ENCODE data around the gene NUDT21.
A peak's percentile ranks its signal among the peaks of the same experiment; 100 is the strongest.

Gene NUDT21

DNA sequence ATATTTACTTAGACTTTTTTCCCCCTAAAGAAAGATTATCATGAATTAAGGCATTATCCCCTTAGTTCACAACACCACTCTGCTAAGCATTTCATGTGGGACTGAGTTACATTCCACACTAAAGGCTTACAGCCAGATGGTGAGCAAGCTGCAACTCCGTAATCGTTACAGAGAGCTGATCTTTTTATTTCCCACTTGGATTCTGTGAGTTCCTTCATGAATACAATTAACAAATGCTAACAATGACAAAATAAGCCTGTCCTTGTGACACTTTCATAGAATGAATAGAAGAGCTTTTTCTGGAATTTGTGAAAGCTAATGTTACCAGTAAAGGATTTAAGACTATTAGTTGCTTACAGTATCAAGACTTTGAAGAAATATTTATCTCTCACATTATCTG, 9.0 kb upstream of the NUDT21 start:
- DNase-seq = no peak

GRCh38 chr16:56457927-56458470, 6.9 kb upstream of the NUDT21 start:
- DNase-seq = no peak

GRCh38 chr16:56451753-56452689, 889 bp upstream of the NUDT21 start:
- no peak for DNase-seq

- DNase-seq = no peak
These were observed 702 bp downstream of the NUDT21 start for GRCh38 chr16:56450275-56450985.

- no peak for DNase-seq
These were observed 3.1 kb downstream of the NUDT21 start for GRCh38 chr16:56448005-56448404.

DNA sequence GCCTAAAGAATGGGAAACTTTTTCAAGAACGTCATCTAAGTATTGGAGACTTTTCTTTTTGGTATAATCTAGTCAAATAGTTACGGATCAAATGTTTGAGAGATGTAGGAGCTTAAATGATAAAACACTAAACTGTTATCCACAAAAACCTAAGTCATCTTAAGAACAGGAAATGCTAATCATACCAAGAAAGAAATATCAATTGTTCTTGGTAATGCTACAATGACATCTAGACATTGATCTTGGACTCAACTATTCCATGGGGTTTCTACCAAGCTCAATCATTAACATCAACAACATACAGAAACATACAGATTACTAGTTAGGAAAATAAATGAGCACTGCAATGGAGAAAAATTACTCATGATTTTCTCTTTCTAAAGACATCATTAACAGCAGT, 3.8 kb downstream of the NUDT21 start:
- no peak for DNase-seq

GRCh38 chr16:56438038-56438437, 13.1 kb downstream of the NUDT21 start:
- no peak for DNase-seq

DNA sequence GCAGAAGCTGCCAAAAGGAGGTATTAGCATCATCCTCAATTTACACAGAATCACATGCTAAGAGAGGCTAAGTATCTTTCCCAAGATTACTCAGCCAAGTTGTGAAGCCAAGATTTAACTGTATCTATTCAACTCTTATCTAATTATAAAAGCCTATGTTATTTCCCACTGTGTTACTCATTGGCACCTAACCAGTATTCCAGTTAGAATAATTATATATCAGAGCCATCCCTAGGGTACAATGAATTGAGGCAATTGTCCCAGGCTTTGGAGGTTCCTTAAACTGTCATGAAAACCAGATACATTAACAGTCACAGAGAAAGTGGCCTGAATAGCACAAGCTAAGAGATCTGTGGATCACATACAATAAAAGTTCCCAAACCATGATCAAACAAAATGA, 14.9 kb downstream of the NUDT21 start:
- no peak for DNase-seq

GRCh38 chr16:56428091-56428490, 23.0 kb downstream of the NUDT21 start:
- DNase-seq = no peak

DNA sequence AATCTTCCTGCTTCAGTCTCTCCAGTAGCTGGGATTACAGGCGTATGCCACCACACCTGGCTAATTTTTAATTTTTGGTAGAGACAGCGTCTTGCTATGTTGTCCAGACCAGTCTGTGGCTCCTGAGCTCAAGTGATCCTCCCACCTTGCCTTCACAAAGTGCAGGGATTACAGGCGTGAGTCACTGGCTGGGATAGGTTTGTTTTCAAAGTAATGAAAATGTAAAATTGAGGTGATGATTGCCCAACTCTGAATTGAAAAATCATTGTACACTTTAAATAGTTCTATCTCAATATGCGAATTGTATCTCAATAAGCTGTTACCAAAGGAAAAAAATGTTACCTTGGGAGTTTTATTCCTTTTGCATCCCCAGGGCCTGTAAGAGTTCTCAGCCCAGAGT, 24.5 kb downstream of the NUDT21 start:
- DNase-seq = no peak

DNA sequence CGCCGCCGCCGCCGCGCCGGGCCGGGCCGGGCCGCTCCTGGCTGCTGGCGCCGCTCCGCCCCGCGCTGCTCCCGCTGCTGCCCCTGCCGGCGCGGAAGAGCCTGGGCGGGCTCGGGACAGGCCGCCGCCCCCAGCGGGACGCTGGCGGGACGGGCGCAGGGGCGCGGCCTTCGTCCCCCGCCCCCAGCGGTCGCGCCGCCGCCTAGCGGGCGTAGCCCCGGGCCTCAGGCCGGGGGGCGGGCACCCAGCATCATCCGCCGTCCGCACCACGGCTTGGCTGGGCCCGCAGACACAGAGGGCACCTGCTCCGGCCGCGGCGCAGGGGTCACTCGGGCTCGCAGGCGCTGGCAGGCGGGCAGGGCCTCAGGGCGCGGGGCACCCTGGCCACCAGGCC, 25.7 kb downstream of the NUDT21 start, which contains the start of gene AMFR:
Gene AMFR (minus strand): TSS at position 107 of the 394 bp plus-strand sequence. CDS start 218 bp downstream, outside the sequence.
- DNase-seq = peak; percentile 19

- DNase-seq = no peak
These were observed 26.2 kb downstream of the NUDT21 start for GRCh38 chr16:56424791-56425438.

DNA sequence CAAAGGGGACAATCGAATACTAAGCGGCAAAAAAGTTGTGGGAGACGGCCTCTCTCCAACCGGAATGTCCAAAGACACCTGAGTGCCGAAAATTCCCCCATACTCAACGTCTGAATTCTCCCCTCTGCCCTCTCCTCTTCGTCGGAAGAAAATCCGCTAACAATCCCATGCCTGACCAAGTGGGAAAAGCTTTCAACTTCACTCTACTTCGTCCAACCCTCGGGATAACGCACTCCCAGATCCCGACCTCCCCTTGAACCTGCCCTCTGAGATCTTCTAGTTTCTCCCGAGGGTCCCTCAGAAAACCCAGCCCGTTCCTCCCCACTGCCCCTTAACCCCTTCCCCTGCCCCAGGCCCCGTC, 26.7 kb downstream of the NUDT21 start:
- DNase-seq = no peak

DNA sequence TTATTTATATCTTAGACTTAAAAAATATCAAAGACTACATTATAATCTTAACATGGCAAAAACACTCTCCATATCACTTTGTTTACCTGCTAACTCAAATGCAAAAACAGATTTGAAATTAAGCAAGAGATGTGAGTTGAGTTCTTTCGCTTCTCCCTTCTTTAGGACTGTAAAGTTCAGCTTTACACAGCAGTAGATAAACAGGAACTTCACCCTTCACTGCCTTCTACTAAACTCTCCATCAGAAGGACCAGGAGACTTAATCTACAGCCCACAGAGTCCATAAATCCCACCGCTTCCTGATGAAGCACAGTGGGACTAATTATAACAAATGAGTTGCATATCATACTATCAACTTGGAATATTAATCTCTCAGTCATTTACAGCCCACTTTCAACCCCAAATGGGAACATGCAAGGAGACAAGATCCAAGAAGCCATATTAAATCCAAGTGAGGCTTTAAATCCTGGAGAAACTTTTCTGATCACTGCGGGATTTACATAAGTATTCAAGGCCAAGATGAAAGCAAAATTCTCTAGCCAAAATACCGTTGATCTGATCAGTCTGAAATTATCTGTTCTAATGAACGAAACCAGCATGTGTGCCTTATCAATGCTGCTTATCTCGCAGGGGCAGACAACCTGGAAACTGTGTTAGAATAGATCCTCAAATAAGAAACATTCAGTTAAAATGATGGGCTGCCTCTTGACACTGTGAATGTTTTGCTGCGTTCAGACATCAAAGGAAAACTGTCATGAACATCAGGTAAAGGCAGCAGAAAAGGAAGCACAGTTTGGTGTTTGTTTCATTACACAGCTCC, 27.3 kb downstream of the NUDT21 start:
- DNase-seq = no peak

DNA sequence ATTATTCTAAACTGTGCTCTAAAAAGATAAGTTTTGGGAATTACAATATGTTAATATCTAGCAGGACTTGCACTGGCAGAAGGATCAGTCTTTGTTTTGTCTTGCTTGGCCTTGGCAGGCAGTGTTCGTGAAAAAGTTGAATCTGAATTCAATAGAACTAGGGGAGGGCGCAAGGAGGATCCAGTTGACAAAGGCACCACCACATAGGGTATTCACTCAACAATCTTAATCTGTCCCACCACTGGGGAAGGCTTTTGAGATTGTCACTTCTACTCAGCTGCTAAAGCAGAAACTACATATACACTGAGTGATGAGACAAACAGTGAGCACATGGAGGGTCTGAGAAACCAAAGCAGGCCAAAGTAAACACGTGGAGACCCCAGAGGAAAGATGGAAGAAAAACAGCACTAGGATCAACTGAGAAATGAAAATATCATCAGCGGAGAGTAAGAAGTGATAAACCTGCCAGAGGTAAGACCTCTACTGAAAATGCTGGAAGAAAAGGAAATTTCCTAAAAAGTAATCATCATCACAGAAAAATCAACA, 28.2 kb downstream of the NUDT21 start:
- no peak for DNase-seq

- DNase-seq = no peak
These were observed 29.0 kb downstream of the NUDT21 start for GRCh38 chr16:56421976-56422669.

- DNase-seq = no peak
These were observed 29.8 kb downstream of the NUDT21 start for GRCh38 chr16:56421313-56421712.

DNA sequence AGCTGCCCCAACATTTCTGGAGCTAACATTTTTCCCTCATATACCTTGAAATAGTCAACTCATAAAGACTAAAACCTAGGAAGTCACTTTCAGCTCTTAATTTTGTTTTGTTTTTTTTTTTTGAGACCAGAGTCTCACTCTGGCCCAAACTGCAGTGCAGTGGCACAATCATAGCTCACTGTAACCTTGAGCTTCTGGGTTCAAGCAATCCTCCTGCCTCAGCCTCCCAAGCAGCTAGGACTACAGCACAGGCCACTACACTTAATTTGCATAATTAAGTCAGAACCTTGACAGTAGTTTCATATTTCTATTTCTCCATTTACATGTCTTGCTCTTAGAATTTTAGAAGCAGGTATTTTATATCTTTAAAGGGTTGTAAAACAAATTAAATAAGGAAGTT, 30.5 kb downstream of the NUDT21 start:
- no peak for DNase-seq

- no peak for DNase-seq
These were observed 31.2 kb downstream of the NUDT21 start for GRCh38 chr16:56419740-56420548.

DNA sequence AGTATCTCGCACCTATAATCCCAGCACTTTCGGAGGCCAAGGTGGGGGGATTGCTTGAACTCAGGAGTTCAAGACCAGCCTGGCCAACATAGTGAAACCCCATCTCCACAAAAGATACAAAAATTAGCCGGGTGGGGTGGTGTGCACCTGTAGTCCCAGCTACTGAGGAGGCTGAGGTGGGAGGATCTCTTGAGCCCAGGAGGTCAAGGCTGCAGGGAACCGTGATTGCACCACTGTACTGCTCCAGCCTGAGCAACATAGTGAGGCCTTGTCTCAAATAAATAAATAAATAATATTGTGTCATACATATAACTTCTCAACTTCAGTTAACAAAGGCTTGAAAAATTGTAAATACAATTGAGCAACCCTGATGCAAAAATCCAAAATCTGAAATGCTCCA, 34.0 kb downstream of the NUDT21 start:
- DNase-seq = no peak

GRCh38 chr16:56415875-56416274, 35.3 kb downstream of the NUDT21 start:
- no peak for DNase-seq

Measured in DMS 273 treated with DMSO at 0.1 percent for 48 hours (cell line).